Measurements from ENCODE around the gene LRRTM1. TPM values are rescaled to one million over a fixed set of nuclear protein-coding genes. Genes with fewer than 3 reads are reported as not detected.

Gene LRRTM1, protein sequence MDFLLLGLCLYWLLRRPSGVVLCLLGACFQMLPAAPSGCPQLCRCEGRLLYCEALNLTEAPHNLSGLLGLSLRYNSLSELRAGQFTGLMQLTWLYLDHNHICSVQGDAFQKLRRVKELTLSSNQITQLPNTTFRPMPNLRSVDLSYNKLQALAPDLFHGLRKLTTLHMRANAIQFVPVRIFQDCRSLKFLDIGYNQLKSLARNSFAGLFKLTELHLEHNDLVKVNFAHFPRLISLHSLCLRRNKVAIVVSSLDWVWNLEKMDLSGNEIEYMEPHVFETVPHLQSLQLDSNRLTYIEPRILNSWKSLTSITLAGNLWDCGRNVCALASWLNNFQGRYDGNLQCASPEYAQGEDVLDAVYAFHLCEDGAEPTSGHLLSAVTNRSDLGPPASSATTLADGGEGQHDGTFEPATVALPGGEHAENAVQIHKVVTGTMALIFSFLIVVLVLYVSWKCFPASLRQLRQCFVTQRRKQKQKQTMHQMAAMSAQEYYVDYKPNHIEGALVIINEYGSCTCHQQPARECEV
- not detected for polyA plus RNA-seq (2012; ENCODE audit: low read depth, missing spikeins)

DNA sequence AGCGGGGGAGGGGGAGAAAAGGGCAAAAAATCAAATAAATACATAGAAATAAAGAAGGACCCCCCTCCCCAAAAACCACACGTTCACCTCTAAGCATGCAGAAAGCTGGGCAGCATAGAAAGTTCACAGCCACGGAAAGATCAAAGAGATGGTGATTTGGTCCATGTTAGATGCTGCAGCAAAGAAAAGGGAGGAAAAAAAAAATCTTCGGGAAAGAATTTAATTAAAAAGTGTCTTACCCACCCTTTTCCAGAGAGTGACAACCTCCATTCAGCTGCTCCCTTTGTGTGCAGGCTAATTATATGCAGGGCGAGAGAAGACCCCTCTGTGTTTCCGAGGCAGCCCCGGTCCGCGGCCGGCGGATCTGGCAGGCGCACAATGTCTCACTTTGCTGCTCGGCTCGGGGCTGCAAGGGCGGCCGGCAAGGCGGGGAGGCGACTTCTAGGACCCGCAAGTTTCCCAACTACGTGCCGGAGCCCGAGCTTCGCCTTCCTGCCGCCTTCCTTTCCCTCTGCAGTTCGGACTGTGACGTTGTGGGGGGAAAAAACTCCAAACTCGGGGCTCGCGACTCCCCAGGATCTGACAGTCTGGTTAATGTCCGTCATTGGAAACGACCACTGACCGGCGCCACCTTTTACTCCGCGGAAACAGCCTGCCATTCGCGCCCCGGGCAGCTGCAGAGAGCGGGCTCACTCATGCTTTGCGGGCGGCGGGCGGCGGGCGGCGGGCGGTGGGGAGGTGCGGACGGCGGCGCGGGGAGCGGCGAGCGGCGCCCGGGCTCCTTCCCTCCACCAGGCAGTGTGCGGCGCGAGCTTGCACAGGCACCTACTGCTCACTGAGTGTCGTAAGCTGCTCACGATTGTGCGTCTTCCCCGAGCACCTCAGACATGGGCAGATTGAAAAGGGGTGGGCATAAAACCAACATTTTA lies at the start of gene LRRTM1:
Gene LRRTM1 (minus strand): TSS at position 844 of the 929 bp plus-strand sequence. CDS start 933 bp downstream, outside the sequence.
- TF ChIP-seq POLR2AphosphoS5 (IDR thresholded peaks at IDR 0.05; ENCODE audit: low read depth, low read length) (no peak), SPI1 (IDR thresholded peaks at IDR 0.05; ENCODE audit: low read depth, low read length) (no peak), TAF1 (IDR thresholded peaks at IDR 0.05; ENCODE audit: low read depth, low read length) (no peak), PAX5 (IDR thresholded peaks at IDR 0.05; ENCODE audit: insufficient read depth, low read length, severe bottlenecking) (no peak), POLR2A (IDR thresholded peaks at IDR 0.05; ENCODE audit: low read depth, low read length) (no peak), POU2F2 (IDR thresholded peaks at IDR 0.05; ENCODE audit: low read depth, low read length) (no peak)
- FAIRE-seq (no peak), DNase-seq (ENCODE audit: insufficient read length, low spot score) (no peak)

DNA sequence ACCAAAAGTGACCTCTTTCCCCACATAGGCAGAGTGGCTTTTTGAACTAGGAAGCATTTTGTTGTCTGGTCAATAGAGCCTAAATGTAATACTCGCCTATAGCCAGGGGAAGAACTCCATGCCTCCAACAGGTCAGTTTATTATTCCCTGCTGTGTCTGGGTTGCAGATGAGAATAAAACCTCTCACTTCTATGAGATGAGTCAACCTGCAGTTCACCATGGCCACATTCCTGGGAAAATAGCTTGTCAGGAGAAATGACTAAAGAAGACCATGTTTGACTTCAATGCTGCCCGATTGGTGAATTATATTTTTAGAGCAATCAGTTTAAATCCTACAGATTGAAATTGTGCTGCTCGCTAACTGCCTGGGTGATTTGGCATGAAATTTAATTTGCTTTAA lies 46.7 kb upstream of the LRRTM1 start:
- FAIRE-seq (no peak), DNase-seq (ENCODE audit: insufficient read length, low spot score) (no peak)
- TF ChIP-seq PAX5 (IDR thresholded peaks at IDR 0.05; ENCODE audit: insufficient read depth, low read length, severe bottlenecking) (no peak), POLR2A (IDR thresholded peaks at IDR 0.05; ENCODE audit: low read depth, low read length) (no peak), POU2F2 (IDR thresholded peaks at IDR 0.05; ENCODE audit: low read depth, low read length) (no peak), TAF1 (IDR thresholded peaks at IDR 0.05; ENCODE audit: low read depth, low read length) (no peak), SPI1 (IDR thresholded peaks at IDR 0.05; ENCODE audit: low read depth, low read length) (no peak), POLR2AphosphoS5 (IDR thresholded peaks at IDR 0.05; ENCODE audit: low read depth, low read length) (no peak)

DNA sequence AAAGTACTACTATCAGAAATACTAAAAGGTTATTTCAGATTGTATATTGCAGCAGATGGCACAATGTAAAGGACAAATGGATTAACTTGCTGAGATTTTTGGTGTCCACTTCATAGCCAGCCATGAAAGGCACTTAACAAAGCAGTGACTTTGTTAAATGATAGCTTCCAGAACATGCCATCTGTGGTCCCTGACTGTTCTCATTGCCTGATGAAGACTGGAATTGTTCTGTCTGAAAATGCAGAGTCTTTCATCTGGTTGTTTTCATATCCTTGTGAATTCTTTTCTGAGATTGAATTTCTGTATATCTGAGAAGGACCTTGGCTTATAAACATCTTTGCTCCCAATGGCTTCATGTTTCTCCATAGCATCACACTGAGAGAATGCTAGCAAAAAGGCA lies 44.4 kb upstream of the LRRTM1 start:
- TF ChIP-seq POLR2A (IDR thresholded peaks at IDR 0.05; ENCODE audit: low read depth, low read length) (no peak), PAX5 (IDR thresholded peaks at IDR 0.05; ENCODE audit: insufficient read depth, low read length, severe bottlenecking) (no peak), TAF1 (IDR thresholded peaks at IDR 0.05; ENCODE audit: low read depth, low read length) (no peak), POLR2AphosphoS5 (IDR thresholded peaks at IDR 0.05; ENCODE audit: low read depth, low read length) (no peak), SPI1 (IDR thresholded peaks at IDR 0.05; ENCODE audit: low read depth, low read length) (no peak), POU2F2 (IDR thresholded peaks at IDR 0.05; ENCODE audit: low read depth, low read length) (no peak)
- DNase-seq (ENCODE audit: insufficient read length, low spot score) (no peak), FAIRE-seq (no peak)

DNA sequence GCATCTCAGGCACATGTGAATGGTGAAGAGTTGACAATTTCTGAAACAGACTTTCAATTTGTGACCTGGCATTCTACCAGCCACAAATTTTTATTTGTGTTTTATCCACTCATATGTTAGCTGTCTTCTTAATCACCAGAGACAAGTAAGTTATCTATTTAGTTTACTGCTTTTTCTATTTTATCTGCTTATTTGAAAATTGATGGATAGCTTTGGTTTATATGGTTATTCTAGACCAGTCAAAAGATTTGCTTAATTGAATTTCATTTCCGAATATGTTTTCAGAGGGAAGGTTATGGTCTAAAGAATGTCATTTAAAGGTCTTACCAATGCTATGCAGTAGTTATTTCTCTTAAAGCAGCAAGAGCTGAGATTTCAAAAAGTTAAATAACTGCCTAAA lies 43.5 kb upstream of the LRRTM1 start:
- DNase-seq (ENCODE audit: insufficient read length, low spot score) (no peak), FAIRE-seq (no peak)
- no peak for TF ChIP-seq PAX5 (IDR thresholded peaks at IDR 0.05; ENCODE audit: insufficient read depth, low read length, severe bottlenecking)
- TF ChIP-seq SPI1 (IDR thresholded peaks at IDR 0.05; ENCODE audit: low read depth, low read length), result no peak
- no peak for TF ChIP-seq POLR2A (IDR thresholded peaks at IDR 0.05; ENCODE audit: low read depth, low read length)
- TF ChIP-seq TAF1 (IDR thresholded peaks at IDR 0.05; ENCODE audit: low read depth, low read length), result no peak
- TF ChIP-seq POU2F2 (IDR thresholded peaks at IDR 0.05; ENCODE audit: low read depth, low read length), result no peak
- TF ChIP-seq POLR2AphosphoS5 (IDR thresholded peaks at IDR 0.05; ENCODE audit: low read depth, low read length), result no peak

DNA sequence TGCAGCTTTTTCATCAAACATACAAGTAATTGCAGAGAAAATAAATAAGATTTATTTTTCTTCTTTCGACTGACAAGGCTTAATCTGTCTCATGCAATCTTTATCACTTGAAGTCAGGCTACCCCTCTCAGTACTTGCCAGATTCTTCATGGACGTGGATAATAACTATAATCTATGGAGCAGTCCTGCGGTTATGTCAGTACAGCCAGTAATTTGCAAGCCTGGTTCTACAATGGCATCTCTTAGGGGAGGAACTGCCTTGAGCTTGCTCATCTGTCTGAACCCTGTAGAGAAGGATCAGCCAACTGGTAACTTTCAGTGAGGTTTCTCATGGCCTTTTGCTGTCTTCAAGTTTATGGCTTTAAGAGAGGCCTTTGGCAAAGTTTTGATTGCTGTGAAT lies 35.5 kb upstream of the LRRTM1 start:
- no peak for DNase-seq (ENCODE audit: insufficient read length, low spot score)
- no peak for FAIRE-seq
- TF ChIP-seq POU2F2 (IDR thresholded peaks at IDR 0.05; ENCODE audit: low read depth, low read length) (no peak), POLR2AphosphoS5 (IDR thresholded peaks at IDR 0.05; ENCODE audit: low read depth, low read length) (no peak), TAF1 (IDR thresholded peaks at IDR 0.05; ENCODE audit: low read depth, low read length) (no peak), POLR2A (IDR thresholded peaks at IDR 0.05; ENCODE audit: low read depth, low read length) (no peak), SPI1 (IDR thresholded peaks at IDR 0.05; ENCODE audit: low read depth, low read length) (no peak), PAX5 (IDR thresholded peaks at IDR 0.05; ENCODE audit: insufficient read depth, low read length, severe bottlenecking) (no peak)

DNA sequence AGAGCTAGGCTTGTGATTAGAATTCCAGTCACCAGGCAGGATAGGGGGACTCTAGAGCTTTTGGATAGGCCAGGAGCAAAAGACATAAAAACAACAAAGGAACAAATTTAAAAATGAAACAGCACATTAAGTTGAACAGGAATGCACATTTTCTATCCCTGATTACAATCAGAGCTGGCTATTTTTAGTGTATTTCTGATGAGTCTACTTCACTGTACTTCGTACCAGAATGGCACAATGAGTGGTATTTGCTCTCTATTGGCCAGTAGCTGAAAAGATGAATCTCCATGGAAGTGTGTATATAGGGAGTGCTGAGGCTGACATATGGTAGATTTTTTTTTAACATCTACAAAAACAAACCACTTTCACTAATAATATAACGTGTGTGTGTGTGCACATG lies 34.2 kb upstream of the LRRTM1 start:
- FAIRE-seq (no peak), DNase-seq (ENCODE audit: insufficient read length, low spot score) (no peak)
- TF ChIP-seq POLR2A (IDR thresholded peaks at IDR 0.05; ENCODE audit: low read depth, low read length) (no peak), TAF1 (IDR thresholded peaks at IDR 0.05; ENCODE audit: low read depth, low read length) (no peak), SPI1 (IDR thresholded peaks at IDR 0.05; ENCODE audit: low read depth, low read length) (no peak), POU2F2 (IDR thresholded peaks at IDR 0.05; ENCODE audit: low read depth, low read length) (no peak), PAX5 (IDR thresholded peaks at IDR 0.05; ENCODE audit: insufficient read depth, low read length, severe bottlenecking) (no peak), POLR2AphosphoS5 (IDR thresholded peaks at IDR 0.05; ENCODE audit: low read depth, low read length) (no peak)

DNA sequence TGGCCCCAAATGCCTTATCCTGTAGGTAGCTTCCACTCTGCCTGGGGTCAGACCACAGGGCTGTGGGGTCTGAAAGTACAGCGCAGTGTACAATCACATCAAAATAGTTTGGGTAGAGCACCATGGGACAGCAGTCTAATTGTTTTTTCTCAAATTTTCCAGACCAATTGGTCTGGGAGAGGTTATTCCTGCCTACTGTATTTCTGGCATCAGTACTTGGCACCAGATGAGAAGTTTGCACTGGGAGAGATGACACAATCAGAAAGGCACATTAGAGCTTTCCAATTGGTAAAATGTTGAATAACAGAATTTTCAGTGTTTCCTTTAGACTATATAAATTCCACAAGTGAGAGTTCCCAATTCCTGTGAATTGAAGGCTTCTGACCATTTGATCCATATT lies 30.9 kb upstream of the LRRTM1 start:
- no peak for FAIRE-seq
- no peak for DNase-seq (ENCODE audit: insufficient read length, low spot score)
- TF ChIP-seq POLR2AphosphoS5 (IDR thresholded peaks at IDR 0.05; ENCODE audit: low read depth, low read length) (no peak), SPI1 (IDR thresholded peaks at IDR 0.05; ENCODE audit: low read depth, low read length) (no peak), PAX5 (IDR thresholded peaks at IDR 0.05; ENCODE audit: insufficient read depth, low read length, severe bottlenecking) (no peak), POLR2A (IDR thresholded peaks at IDR 0.05; ENCODE audit: low read depth, low read length) (no peak), POU2F2 (IDR thresholded peaks at IDR 0.05; ENCODE audit: low read depth, low read length) (no peak), TAF1 (IDR thresholded peaks at IDR 0.05; ENCODE audit: low read depth, low read length) (no peak)

DNA sequence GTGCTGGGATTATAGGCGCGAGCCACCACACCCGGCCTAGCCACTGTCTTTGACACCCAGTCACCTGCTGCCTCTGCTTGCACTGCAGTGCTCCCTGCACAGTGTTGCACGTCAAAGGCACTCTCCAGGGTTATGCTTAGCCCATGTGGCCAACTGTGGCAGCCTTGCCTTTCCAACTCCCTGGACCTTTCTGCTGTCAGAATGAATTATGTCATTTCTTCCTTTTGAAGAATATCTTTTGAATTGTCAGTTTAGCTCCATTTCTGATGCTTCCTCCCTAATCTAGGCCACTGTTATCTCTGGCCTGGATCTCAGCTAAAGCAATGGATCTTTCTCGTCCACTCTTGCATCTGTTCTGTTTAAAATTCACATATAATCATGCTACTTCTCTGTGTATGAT lies 29.3 kb upstream of the LRRTM1 start:
- TF ChIP-seq POLR2AphosphoS5 (IDR thresholded peaks at IDR 0.05; ENCODE audit: low read depth, low read length) (no peak), PAX5 (IDR thresholded peaks at IDR 0.05; ENCODE audit: insufficient read depth, low read length, severe bottlenecking) (no peak), SPI1 (IDR thresholded peaks at IDR 0.05; ENCODE audit: low read depth, low read length) (no peak), POLR2A (IDR thresholded peaks at IDR 0.05; ENCODE audit: low read depth, low read length) (no peak), POU2F2 (IDR thresholded peaks at IDR 0.05; ENCODE audit: low read depth, low read length) (no peak), TAF1 (IDR thresholded peaks at IDR 0.05; ENCODE audit: low read depth, low read length) (no peak)
- DNase-seq (ENCODE audit: insufficient read length, low spot score), result no peak
- no peak for FAIRE-seq

All from GM12891 (cell line).